Measurements from ENCODE around the gene CMTM7. TPM values are rescaled to one million over a fixed set of nuclear protein-coding genes. Genes with fewer than 3 reads are reported as not detected.
A peak's percentile ranks its signal among the peaks of the same experiment; 100 is the strongest.

The CMTM7 gene
- total RNA-seq, 1 donor from 2014 or later = 2.9 TPM

DNA sequence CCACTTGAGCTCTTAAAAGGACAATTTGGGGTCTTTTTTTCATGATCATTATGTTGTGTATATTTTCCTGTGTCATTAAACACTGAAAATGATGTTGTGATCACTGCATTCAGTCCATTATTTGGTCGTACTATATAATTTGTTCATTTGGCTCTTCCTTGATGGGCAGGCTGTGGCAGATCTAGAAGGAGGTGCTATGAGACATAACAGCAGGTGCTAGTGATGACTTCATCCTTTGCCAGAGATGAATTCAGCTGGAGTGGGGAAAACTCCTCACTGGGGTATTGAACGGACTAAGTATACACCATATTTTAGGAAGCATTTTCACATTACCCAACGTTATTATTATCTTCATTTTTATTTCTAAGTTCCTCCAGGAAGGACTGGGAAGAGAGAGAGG lies 12.0 kb downstream of the CMTM7 start:
- Histone ChIP-seq H3K36me3 (no peaks in the 10 kb centered on the region), H3K4me1 (peaks cover 35% of the 10 kb centered on the region), H3K9me3 (replicated peaks) (no peaks in the 10 kb centered on the region), H3K27me3 (ENCODE audit: low read depth) (no peaks in the 10 kb centered on the region), H3K4me3 (no peak overlapping the region), H3K27ac (replicated peaks) (peak overlapping the region; percentile 86)
- DNase-seq = no peak
- intact Hi-C loops (cut with micrococcal nuclease) = no loop called here
- TF ChIP-seq, protein P1, sequence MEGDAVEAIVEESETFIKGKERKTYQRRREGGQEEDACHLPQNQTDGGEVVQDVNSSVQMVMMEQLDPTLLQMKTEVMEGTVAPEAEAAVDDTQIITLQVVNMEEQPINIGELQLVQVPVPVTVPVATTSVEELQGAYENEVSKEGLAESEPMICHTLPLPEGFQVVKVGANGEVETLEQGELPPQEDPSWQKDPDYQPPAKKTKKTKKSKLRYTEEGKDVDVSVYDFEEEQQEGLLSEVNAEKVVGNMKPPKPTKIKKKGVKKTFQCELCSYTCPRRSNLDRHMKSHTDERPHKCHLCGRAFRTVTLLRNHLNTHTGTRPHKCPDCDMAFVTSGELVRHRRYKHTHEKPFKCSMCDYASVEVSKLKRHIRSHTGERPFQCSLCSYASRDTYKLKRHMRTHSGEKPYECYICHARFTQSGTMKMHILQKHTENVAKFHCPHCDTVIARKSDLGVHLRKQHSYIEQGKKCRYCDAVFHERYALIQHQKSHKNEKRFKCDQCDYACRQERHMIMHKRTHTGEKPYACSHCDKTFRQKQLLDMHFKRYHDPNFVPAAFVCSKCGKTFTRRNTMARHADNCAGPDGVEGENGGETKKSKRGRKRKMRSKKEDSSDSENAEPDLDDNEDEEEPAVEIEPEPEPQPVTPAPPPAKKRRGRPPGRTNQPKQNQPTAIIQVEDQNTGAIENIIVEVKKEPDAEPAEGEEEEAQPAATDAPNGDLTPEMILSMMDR (IDR thresholded peaks at IDR 0.05; ENCODE audit: borderline replicate concordance) = no peak

DNA sequence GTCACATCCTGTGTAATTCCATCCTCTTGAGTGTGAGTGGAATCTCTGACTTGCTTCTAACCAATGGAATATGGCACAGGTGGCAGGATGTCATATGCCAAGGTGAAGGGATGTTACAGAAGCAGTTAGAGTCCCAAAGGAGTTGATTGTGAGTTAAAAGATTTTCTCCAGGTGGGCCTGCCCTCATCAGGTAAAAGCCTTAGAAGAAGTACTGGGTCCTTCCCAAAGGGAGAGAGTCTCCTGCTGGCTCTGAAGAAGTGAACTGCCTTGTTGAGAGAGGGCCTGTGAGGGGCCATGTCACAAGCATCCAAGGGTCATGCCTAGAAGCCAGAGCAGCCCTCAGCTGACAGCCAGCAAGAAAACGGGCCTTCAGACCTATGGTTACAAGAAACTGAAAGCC lies 13.1 kb downstream of the CMTM7 start:
- no peak for DNase-seq
- TF ChIP-seq, protein P1 (IDR thresholded peaks at IDR 0.05; ENCODE audit: borderline replicate concordance) = no peak
- intact Hi-C loops (cut with micrococcal nuclease) = no loop called here
- Histone ChIP-seq H3K4me3 (no peak overlapping the region), H3K36me3 (no peaks in the 10 kb centered on the region), H3K9me3 (replicated peaks) (no peaks in the 10 kb centered on the region), H3K27ac (replicated peaks) (no peak overlapping the region), H3K27me3 (ENCODE audit: low read depth) (no peaks in the 10 kb centered on the region), H3K4me1 (peaks cover 26% of the 10 kb centered on the region)

DNA sequence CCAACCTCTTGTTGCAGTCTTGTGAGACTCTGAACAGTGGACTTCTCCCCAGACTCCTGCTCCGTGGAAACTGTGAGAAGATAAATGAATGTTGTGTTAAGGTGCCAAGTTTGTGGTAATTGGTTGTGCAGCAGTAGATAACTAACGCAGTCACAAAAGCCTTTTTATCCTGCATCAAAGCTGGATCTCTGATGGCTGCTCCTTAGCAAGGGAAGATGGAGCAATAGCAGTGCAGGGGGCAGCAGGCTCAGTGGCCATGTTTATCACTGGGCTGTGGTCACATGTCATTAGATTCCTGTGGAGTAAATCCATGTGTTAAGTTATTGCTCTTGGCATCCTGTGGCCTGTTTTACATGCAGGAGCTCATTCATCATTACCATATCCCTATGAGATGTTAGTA lies 13.5 kb downstream of the CMTM7 start:
- DNase-seq = no peak
- intact Hi-C loops (cut with micrococcal nuclease) = no loop called here
- H3K27me3 ChIP-seq (ENCODE audit: low read depth) = no peaks in the 10 kb centered on the region
- TF ChIP-seq, protein P1 (IDR thresholded peaks at IDR 0.05; ENCODE audit: borderline replicate concordance) = no peak
- peaks cover 23% of the 10 kb centered on the region for H3K4me1 ChIP-seq
- no peak overlapping the region for H3K4me3 ChIP-seq
- no peaks in the 10 kb centered on the region for H3K9me3 ChIP-seq (replicated peaks)
- H3K36me3 ChIP-seq = no peaks in the 10 kb centered on the region
- H3K27ac ChIP-seq (replicated peaks) = no peak overlapping the region

DNA sequence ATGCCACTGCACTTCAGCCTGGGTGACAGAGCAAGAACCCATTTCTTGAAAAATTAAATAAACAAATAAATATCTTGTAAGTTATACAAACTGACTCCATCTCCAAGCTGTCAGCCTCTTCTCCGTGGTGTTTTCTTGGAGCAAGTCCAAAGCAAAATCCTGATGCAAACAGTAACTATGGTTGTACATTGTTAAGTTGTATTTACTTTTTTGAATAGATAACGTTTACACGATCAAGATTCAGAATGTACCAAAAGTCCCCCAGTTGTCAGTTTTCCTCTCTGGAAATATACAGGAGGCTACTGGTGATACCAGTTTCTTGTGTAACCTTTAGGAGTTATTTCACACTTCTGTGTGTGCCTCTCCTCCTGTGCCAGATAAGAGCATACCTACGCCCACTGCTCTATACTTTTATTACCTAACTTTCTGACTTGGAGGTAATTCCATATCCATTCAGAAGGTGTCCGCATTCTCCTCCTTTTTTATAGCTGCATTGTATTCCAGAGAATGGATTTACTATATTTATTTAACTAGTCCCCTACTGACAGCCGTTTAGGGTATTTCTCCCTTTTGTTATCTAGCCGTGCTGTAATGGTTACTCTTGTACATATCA lies 14.2 kb downstream of the CMTM7 start:
- H3K4me3 ChIP-seq = no peak overlapping the region

DNA sequence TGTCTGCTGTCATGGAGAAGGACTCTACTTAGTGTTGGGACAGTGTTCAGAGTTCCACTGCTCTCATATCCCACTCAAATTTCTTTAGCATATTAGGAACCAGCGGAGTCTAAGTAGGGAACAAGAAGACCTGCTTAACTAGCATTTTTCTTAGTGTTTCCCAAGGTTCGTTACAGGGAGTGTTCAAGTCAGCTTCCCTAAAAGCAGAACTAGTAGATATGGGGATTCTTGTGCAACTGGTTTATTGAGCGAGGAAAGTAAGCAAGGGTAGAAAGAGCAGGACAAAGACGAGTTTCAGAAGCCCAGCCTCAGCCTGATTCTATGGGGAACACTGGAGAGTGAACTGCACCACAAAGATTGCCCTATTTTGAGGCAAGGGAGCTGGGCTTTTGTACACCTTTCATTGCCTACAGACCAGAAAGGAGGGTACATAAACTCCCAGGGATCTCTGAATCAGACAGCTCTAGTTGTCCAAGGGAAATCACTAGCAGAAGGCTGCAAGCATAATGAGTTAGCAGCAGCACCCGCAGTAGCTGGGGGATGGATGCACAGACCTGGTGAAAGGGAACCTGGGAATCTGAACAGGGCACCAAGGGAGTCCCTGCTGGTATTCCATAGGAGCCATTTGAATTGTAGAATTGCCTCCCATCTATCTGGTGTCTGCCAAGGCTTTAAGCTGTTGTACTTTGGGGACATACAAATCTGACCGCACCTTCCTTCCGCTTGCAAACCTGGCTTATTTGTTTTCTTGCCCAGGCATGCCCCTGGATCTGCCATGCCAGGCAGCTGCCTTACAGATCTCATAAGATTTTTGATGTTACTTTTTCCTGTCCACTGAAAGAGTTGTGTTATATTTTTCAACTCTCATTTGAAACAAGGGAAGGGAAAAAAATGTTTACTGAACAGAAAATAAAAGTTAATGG lies 15.1 kb downstream of the CMTM7 start:
- H3K4me3 ChIP-seq = no peak overlapping the region
- H3K27ac ChIP-seq (replicated peaks) = peak overlapping the region; percentile 31
- no peak for DNase-seq
- intact Hi-C loops (cut with micrococcal nuclease) = no loop called here
- TF ChIP-seq, protein P1 (IDR thresholded peaks at IDR 0.05; ENCODE audit: borderline replicate concordance) = no peak
- peaks cover 10% of the 10 kb centered on the region for H3K4me1 ChIP-seq
- no peaks in the 10 kb centered on the region for H3K36me3 ChIP-seq
- no peaks in the 10 kb centered on the region for H3K27me3 ChIP-seq (ENCODE audit: low read depth)
- H3K9me3 ChIP-seq (replicated peaks) = no peaks in the 10 kb centered on the region

More for the DNA sequence above, 14.2 kb downstream of the CMTM7 start:
- H3K27ac ChIP-seq (replicated peaks) = no peak overlapping the region
- TF ChIP-seq, protein P1 (IDR thresholded peaks at IDR 0.05; ENCODE audit: borderline replicate concordance) = no peak
- no peaks in the 10 kb centered on the region for H3K9me3 ChIP-seq (replicated peaks)
- H3K4me1 ChIP-seq = peaks cover 19% of the 10 kb centered on the region
- DNase-seq = no peak
- H3K36me3 ChIP-seq = no peaks in the 10 kb centered on the region
- no peaks in the 10 kb centered on the region for H3K27me3 ChIP-seq (ENCODE audit: low read depth)
- intact Hi-C loops (cut with micrococcal nuclease) = no loop called here

Data from left ventricle myocardium inferior (tissue), 1 donor.